ENCODE results near the gene GNB5. TPM values are rescaled to one million over a fixed set of nuclear protein-coding genes. Genes with fewer than 3 reads are reported as not detected.
A peak's percentile ranks its signal among the peaks of the same experiment; 100 is the strongest.

The GNB5 gene
- total RNA-seq, 1 donor from 2014 or later, result 12.7 TPM

DNA sequence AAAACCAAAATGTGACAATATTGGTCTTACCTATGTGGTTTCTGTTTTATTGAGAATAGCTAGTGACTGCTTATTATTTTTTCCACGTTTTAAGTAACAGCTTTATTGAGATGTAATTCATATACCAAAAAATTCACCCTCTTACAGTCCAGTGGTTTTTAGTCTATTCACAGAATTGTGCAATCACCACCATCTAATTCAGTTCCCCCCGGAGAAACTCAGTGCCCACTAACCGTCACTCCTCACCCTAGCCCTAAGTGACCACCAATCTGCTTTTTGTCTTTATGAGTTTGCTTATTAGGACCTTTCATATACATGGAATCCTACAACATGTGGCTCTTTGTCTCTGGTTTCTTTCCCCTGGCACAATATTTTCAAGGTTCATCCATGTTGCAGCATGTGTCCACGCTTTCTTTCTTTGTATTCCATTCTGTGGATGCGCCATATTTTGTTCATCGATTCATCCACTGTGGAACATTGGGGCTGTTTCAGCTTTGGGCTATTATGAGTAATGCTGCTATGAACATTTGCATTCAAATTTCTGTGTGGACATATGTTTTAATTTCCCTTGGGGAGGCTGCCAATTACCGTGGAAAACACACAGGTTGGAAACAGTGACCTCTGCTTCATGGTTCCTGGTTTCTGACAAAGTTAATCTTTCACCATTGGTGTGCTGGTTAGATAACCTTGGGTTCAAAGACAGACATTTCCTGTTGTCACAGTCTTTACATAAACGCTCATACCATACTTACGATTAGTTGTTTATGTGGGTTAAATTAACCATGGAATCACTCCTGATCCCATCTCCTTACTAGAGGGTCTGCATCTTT lies 75.4 kb downstream of the GNB5 start:
- ATAC-seq (peak; percentile 63), DNase-seq (ENCODE audit: low spot score) (peak; percentile 66)

DNA sequence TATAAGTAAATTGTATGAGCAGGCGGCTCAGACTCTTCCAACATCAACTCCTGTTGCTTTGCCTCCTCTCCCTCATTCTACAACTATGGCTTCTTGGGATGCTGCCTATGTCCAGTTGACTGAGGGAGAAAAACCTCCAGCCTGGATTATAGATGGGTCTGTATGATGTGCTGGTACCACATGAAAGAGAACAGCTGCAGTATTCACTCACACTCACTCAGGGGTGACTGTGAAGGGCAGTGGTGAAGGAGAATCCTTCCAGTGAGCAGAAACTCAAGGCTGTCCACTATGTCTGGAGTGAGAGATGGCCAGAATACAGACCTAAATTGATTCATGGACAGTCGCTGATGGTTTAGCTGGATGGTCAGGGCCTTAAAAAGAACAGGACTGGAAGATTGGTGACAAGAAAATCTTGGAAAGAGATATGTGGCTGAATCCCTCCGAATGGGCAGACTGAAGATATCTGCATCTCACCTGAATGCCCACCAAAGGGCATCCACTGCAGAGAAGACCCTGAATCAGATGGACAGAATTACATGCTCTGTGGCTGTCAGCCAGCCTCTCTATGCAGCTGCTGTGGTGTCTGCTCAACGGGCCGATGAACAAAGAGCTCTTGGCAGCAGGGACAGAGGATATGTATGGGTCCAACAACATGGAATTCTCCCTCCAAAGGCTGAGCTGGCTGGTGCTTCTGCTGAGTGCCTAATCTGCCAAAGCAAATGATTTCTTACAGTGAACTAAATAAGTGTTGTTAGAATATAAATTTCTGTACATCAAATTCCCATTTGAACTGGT lies 76.7 kb downstream of the GNB5 start:
- peak; percentile 7 for ATAC-seq
- no peak for DNase-seq (ENCODE audit: low spot score)

DNA sequence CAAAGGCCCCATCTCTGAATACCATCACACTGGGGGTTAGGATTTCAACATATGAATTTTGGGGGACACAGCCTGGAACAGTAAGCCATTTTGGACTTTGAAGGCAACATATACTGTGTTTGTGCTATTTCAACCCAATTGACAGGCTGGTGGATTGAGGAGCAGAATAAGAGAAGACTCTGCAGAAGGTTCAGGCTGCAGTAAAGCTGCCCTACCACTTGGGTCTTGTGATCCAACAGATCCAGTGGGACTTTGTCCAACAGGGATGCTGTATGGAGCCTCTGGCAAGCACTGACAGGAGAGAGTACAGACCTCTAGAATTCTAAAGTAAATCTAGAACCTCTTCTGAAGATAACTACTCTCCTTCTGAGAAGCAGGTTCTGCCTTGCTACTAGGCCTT lies 77.5 kb downstream of the GNB5 start:
- ATAC-seq, result no peak
- no peak for DNase-seq (ENCODE audit: low spot score)

DNA sequence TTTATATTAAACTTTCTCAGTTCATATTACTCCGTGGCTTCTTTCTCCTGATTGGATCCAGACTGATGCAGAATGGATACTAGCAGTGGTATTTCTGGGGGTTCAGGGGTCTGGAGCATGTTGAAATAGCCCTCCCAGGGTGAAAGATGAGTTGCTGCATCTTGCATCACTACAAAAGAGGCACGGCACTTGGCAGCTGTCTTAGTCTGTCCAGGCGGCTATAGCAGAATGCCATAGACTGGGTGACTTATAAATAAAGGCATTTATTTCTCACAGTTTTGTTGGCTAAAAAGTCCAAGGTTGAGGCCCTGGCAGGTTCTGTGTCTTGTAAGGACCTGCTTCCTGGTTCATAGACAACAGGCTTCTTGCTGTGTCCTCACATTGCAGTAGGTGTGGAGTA lies 78.0 kb downstream of the GNB5 start:
- ATAC-seq (no peak), DNase-seq (ENCODE audit: low spot score) (no peak)

DNA sequence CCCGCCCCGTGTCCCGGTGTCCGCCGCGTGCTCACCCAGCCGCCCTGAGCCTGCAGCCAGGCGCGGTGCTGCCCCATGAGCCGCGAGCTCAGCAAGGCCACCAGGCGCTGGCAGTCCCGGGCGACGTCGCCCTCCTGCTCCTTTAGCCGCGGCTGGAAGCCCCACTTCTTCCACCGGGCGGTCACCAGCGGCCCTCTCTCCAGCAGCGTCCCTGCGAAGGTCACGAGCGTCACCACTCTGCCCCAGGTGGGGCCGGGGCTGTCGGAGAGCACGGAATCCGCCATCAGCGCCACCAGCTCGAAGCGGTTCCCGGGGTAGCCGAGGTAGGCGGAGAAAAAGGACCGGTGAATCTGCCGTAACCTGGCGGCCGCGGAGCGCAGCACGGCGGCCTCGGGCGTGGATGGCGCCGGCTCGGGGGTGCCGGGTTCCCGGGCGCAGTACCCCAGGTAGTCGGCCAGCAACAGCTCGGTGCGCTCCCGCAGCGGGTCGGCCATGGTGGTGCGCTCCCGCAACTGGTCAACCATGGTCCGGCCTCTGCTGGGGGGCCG lies 78.9 kb downstream of the GNB5 start:
- ATAC-seq (peak; percentile 62), DNase-seq (ENCODE audit: low spot score) (peak; percentile 61)

DNA sequence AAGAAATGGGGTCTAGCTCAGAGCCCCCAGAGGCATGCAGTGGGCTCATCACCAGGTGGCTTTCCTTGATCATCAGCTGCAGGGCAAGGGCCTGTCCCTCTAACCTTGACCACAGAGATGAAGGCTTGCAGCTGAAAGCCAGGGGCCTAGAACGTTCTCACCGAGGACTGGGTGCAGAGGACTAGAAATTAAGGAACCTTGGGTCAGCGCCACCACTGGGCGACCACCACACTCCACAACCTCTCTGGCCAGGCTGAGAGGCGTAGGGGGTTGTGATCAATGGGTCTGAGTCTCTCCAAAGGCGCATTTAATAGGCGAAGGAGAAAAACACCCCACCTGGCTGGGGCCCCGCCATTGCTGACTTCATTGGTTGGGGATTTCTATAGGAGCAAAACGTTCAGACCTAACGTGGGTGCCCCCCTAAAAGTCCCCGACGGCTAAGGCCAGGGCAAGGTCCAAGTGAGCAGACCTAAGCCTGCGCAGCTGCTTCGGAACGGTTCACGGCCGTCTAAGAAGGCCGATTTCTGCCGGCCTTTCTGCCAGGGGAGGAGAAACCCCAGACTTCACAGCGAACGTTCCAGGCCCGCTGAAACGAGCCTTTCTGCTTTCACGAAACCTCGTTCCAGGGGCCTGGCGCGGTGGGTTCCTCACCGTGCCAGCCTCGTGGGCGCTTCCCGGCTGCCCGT lies 79.5 kb downstream of the GNB5 start:
- no peak for DNase-seq (ENCODE audit: low spot score)
- ATAC-seq, result no peak

DNA sequence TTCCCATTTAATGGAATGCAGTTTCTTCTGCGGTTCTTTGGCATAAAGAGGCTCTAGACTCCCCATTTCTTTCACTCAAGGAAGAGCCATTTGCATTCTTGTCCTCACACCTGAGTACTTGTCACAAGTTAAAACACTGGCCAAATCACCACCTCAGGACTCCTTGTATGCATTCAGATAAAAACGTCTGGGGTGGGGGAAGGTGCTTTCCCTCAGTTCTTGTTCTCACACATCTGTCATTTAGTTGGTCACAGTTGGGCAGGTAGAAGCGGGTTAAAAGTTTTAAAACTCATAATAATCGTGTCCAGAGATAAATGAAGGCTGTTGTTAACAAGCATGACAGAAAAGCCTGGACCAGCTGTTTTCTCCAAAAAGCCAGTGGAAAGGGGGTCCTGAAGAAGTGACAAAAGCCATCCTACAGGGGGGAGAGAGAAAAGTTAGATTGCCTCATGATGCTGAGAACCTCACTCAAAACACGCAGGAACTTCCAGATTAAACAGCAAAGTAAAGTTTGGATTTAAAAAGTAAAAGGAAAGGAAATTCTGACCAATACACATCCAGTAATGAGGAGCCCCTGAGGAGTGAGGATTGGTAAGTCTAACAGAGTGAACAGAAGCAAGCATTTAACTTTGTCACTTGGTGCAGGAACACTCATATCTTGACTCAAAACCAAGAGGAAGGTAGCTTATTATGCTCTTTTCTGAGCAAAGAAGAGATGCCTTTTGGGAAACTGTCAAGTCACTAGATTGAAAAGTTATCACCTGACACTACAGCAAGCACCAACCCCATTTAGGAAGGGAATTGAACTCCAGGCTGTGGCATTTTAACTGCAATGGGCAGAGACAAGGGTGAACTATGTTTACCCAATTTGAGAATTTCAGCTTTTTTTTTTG lies 81.4 kb downstream of the GNB5 start:
- DNase-seq (ENCODE audit: low spot score), result no peak
- no peak for ATAC-seq

DNA sequence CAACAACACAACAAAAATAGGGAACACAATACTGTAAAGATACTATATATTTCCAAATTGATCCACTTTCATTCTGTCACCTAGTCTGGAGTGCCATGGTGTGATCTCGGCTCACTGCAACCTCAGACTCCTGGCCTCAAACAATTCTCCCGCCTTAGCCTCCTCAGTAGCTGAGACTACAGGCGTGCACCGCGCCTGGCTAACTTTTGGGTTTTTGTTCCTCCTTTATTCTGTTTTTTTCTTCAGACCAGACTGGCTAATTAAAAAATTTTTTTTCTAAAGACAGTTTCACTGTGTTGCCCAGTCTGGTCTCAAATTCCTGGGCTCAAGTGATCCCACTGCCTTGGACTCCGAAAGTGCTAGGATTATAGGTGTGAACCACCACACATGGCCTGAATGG lies 84.0 kb downstream of the GNB5 start:
- ATAC-seq, result no peak

DNA sequence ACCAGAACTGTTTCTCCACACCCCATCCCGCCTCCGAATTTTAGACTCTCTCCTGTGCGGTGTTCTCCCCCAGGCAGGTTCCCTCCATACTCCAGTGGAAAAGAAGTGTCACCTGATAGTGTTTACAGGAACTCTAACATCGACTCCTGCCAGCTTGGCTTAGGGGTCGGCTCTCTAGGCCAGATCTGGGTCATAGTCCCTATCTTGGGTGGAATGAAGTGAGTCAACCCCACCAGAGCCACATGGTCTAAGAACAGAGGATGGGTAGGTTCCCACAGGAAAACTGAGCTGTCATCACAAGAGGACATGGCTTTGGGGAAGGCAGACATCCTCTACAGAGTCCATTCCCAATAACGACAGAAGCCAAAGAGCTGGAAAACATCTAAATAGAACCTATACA lies 84.6 kb downstream of the GNB5 start:
- ATAC-seq, result no peak
- no peak for DNase-seq (ENCODE audit: low spot score)

More for the DNA sequence above, 84.0 kb downstream of the GNB5 start:
- no peak for DNase-seq (ENCODE audit: low spot score)

DNA sequence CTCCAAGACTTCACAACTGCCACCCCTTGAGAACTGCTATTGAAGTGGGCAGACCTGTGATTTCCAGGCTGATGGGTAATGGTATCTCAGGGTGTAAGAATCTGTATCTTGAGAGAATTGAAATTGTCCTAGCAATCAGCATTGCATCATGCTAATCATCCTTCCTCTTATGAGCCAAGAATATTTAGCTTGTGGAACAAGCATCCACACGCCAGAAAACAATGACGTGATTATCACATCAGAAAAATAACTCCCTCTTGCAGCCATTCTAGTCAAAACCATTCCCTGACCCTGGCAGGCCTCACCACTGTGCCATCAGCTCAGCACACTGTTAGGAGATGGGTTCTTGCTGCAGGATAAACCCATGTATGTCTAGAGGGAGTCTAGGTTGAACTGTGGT lies 85.3 kb downstream of the GNB5 start:
- ATAC-seq (no peak), DNase-seq (ENCODE audit: low spot score) (no peak)

DNA sequence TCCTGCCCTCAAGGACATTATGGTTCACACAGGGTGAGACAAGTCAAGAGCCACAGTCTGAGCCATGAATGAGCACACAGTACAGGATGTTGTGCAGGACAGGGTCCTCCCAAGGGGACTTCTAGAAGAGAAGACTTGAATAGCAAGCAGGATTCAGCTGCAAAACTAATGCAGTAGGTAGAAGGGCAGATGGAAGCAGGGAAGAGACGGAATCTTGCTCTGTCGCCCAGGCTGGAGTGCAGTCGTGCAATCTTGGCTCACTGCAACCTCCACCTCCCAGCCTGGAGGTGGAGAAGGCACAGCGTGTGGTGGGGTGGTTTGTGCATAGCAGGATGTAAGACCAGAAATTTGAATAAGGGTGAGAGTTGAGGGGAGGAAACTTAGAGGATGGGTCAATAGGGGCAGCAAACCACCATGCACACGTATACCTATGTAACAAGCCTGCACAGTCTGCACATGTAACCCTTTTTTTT lies 86.6 kb downstream of the GNB5 start:
- no peak for ATAC-seq

DNA sequence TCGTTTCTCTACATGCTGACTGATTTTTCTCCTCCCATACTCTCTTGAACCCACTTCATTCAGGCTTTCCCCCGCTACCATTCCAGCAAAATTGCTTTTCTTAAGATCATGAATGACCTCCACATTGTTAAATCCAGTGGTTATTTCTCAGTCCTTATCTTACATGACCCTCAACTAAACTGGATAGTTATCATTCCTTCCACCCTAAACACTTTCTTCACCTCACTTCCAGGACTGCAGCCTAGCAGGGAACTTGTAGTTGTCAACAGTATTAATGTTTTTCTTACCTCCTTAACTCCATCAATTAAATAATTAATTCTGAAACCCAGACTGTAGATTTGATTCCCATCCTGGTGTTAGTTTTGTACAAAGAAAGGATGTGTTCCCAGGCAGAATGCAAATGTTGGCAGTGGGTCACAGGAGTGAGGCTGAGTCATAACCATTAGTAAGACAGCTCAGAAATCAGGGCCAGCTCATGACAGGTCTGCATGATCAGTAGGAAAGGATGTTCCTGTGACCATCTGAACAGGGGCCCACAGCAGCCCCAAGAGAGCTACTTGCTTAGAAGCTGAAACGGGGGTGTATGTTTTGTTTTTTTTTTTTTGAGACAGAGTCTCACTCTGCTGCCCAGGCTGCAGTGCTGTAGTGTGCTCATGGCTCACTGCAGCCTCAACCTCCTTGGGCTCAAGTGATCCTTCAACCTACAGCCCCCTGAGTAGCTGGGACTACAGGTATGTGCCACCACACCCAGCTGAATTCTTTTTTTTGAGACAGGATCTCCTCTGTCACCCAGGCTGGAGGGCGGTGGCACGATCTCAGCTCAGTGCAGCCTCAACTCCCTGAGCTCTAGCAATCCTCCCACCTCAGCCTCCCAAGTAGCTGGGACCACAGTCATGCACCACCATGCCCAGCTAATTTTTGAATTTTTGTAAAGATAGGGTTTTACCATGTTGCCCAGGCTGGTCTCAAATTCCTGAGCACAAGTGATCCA lies 87.7 kb downstream of the GNB5 start:
- DNase-seq (ENCODE audit: low spot score) (no peak), ATAC-seq (no peak)

More for the DNA sequence above, 86.6 kb downstream of the GNB5 start:
- no peak for DNase-seq (ENCODE audit: low spot score)

DNA sequence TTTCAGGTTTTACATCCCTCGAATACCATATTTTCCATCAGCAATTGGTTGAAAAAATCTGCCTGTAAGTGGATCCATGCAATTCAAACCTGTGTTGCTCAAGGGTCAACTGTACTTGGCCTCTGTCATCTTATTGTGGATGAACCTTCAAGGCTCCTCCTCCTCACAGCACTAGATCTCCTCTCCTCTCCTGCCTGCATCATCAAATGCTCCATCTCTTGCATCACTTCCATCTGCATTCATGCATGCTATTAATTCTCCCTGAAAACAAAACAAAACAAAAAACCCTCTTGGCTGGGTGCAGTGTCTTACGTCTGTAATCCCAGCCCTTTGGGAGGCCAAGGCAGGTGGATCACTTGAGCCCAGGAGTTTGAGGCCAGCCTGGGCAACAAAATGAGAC lies 88.7 kb downstream of the GNB5 start:
- no peak for ATAC-seq
- DNase-seq (ENCODE audit: low spot score), result no peak

DNA sequence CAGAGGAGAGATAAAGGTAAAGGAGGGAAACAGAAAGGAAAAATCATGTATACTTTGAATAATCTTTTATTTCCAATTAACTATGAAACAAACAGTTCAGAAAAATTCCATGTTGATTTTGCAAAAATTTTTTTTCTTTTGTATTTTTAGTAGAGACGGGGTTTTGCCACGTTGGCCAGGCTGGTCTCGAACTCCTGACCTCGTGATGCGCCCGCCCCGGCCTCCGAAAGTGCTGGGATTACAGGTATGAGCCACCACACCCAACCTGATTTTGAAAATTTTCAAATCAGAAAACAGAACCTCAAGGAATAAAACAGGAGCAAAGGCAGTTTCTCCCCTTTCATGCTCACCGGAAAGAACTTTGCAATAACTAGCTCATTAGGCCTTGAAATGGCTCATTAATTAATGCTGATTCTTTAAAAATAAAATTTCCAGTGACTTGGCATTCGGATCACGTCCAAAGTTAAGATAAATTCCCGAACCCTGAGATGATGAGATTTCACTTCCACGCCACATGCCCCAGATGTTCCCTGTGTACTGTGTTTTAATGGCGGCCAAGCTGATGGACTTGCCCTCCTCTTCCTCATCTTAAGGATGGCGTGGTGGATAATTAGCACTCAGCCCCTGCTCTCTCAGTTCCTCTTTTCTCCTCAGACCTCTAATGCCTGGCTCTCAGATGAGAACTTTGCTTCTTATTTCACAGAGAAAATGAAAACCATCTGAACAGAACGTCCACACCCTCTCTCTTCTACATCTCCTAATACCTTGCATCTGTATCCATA lies 89.5 kb downstream of the GNB5 start:
- DNase-seq (ENCODE audit: low spot score) (no peak), ATAC-seq (no peak)

DNA sequence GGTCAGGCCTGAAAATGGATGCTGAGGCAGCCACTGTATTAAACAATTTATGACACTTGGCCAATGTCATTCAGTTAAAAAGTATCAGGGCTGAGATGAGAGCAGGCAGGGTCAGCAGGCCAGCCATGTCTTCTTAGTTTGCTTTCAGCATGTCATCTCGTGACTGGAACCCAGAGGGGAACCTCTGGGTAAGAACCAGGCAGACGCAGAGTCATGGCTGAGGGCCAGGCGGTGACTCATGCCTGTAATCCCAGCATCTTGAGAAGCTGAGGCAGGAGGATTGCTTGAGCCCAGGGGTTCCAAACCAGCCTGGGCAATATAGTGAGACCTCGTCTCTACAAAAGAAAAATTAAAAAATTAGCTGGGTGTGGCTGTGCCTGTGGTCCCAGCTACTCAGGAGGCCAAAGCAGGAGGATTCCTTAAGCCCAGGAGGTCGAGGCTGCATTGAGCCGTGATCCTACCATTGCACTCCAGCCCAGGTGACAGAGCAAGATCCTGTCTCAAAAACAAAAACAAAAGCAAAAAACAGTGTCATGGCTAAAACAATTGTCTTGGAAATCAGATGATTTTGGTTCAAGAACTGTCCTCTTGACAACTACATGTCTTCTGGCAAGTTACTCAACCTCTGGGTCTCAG lies 90.3 kb downstream of the GNB5 start:
- DNase-seq (ENCODE audit: low spot score) (peak; percentile 53), ATAC-seq (no peak)

DNA sequence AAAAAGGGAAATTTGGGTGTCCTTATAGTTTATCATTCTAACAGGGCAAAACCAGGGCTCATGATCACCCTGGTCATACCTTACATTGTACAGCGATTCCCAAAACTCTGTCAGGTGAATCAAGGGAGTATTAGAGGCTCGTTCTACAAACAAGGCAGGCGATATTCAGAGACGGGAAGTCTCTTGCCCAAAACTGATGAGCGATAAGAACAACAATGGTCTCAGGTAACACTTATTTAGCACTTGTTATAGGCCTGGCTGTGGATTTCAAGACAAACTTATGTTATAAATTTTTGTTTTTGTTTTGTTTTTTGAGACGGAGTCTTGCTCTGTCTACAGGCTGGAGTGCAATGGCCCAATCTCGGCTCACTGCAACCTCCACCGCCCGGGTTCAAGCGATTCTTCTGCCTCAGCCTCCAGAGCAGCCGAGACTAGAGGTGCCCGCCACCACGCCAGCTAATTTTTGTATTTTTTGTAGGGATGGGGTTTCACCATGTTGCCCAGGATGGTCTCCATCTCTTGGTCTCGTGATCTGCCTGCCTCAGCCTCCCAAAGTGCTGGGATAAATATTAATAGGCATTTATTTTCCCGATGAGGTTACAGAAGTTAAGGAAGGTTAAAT lies 91.4 kb downstream of the GNB5 start:
- no peak for ATAC-seq
- no peak for DNase-seq (ENCODE audit: low spot score)

DNA sequence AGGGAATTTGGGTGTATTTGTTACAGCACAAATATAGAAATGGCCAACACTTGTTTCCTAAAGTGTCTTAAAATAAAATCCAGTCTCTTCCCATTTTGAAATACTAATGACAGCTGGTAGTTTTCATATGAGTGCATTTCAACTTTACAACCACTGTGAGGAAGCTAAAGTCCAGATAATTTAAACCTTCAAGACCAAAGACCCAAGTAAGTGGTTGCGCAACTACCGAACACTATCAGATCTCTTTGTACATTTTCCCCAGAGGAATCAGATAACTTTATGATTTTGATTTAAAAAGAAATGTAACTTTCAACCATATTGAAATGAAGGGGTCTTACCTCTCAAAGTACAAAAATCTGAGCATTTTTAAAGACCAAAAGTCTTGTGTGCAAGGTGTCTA lies 92.9 kb downstream of the GNB5 start:
- ATAC-seq (no peak), DNase-seq (ENCODE audit: low spot score) (no peak)
